Measurements from ENCODE around the gene GPSM1.

DNA sequence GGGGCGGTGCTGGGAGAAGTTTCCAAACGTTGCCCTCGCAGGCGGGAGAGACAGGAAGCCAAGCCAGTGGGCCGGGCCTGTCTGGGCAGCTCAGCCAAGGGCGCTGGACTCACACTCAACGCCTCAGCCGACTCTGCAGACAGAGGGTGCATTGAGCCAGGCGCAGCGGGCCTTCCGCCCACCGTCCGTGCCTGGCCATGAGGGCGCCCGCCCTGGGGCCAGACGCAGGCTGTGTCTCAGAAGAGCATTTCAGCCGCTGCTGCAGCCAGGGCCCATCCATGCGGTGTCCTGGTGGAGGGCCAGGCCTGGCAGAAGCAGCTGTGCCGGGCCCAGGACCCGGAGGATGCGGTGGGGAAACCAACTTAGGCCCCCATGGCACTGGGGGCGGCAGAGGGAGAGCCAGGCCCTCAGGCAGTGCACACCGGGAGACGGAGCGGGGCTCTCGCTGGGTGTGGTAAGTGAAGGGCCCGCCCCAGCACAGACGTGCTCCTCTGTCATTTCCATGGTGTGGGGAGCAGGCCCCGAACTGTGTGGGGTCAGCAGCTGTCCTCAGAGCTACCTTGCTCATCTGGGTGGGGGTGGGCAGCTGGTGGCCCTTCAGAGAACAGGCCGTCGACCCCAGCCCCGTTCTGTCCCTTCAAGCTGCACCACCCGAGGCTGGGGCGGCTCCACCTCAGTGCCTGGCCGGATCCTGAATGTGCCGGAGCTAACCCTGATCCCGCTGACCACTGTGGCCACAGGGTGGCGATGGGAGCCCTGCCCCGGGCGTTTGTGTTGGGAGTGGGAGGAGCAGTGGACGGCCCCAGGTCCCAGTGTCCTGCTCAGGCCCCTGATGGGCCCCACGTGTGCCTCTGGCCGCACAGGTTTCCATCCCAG, 18.2 kb downstream of the GPSM1 start:
- no peak for TF ChIP-seq POLR2AphosphoS5 (IDR thresholded peaks at IDR 0.05; ENCODE audit: low read depth, low read length)
- TF ChIP-seq, protein P1, sequence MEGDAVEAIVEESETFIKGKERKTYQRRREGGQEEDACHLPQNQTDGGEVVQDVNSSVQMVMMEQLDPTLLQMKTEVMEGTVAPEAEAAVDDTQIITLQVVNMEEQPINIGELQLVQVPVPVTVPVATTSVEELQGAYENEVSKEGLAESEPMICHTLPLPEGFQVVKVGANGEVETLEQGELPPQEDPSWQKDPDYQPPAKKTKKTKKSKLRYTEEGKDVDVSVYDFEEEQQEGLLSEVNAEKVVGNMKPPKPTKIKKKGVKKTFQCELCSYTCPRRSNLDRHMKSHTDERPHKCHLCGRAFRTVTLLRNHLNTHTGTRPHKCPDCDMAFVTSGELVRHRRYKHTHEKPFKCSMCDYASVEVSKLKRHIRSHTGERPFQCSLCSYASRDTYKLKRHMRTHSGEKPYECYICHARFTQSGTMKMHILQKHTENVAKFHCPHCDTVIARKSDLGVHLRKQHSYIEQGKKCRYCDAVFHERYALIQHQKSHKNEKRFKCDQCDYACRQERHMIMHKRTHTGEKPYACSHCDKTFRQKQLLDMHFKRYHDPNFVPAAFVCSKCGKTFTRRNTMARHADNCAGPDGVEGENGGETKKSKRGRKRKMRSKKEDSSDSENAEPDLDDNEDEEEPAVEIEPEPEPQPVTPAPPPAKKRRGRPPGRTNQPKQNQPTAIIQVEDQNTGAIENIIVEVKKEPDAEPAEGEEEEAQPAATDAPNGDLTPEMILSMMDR (IDR thresholded peaks at IDR 0.05 in 2 of 3, conservative IDR thresholded peaks at IDR 0.05 in 1 of 3; ENCODE audit: borderline replicate concordance in 1 of 3, insufficient read depth in 1 of 3, low read depth in 2 of 3, low read length in 2 of 3), result peak in 2 of 3 experiments; percentile 46 to 53; a peak in 4 of 6 replicates
- TF ChIP-seq POLR2A (IDR thresholded peaks at IDR 0.05; ENCODE audit: borderline replicate concordance, extremely low read depth, insufficient read depth, insufficient read length), result no peak
- no peak for TF ChIP-seq EZH2 (IDR thresholded peaks at IDR 0.05)
- TF ChIP-seq CEBPB (IDR thresholded peaks at IDR 0.05; ENCODE audit: low read depth), result no peak

Measured in HCT116 (cell line).